HUDEP-2 (cell line): Measurements from ENCODE around the gene ATL3.
"Not testable (repeated sequence)": the region's sequence is repeated elsewhere in the genome, so short reads cannot be mapped to it uniquely, and the experiment has no call there.

Source experiments
- DNase-seq, 76 experiments: peaks; one replicate each; lab custom pipeline; 2025; ENCODE audit not compliant: unreplicated experiment in 76 of 76; lab: John Stamatoyannopoulos, UW

ATL3 gene

GRCh38 chr11:63682066-63683021 is 11.2 kb upstream of the ATL3 start:
- peak in 12 of 76 experiments; percentile 4 to 38 (median 20) for DNase-seq

DNA sequence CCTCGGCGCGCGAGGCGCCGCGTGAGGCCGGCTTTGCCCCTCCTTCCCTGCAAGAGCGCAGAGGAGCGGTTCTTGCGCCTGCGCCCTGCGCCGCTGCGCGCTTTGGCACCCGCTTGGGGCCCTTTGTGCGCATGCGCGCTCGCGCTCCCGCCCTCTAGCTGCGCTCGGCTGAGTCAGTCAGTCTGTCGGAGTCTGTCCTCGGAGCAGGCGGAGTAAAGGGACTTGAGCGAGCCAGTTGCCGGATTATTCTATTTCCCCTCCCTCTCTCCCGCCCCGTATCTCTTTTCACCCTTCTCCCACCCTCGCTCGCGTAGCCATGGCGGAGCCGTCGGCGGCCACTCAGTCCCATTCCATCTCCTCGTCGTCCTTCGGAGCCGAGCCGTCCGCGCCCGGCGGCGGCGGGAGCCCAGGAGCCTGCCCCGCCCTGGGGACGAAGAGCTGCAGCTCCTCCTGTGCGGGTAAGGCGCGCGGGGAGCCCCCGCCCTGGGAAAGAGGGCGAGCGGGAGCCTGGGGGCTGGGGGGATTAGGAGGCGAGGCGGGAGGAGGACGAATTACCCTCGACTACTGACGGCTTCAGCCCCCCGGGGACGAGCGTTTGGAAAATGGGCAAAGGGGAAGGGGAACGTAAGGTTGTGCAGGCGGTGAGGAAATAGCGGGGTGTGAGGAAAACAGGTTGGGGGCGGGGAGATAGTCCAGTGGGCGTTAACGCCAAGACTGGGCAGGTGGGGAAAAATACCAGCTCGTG is 10.3 kb upstream of the ATL3 start, which contains the start of gene RTN3:
Gene RTN3 (plus strand): TSS at position 180 of the 745 bp plus-strand sequence. CDS start 137 bp downstream, at position 317.
- peak; percentile 29 to 98 (median 94) for DNase-seq

DNA sequence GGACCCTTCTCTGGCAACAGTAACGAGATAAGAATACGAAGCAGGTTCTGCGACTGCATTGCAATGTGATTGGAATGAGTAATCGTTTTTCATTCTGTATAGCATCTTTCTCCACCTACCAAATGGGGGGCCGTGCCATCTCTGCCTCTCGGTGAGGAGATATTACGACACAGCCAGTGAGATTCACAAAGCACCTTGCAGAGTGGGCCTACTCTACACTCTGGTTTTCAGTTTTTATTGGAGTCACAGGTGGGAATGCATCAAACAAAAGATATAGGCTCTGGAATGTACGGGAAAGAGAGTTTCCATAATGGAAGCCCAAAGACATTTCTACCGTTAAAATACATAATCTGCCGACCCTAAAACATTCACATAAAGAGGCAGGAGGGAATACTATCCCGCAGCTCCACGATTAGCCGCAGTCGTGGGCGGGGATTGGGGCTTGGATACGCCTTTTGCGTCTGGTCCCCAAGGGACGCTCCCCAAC is 9.7 kb upstream of the ATL3 start:
- no peak for DNase-seq

GRCh38 chr11:63673579-63673978 is 2.4 kb upstream of the ATL3 start:
- no peak for DNase-seq

GRCh38 chr11:63672936-63673539 is 1.9 kb upstream of the ATL3 start:
- no peak for DNase-seq

DNA sequence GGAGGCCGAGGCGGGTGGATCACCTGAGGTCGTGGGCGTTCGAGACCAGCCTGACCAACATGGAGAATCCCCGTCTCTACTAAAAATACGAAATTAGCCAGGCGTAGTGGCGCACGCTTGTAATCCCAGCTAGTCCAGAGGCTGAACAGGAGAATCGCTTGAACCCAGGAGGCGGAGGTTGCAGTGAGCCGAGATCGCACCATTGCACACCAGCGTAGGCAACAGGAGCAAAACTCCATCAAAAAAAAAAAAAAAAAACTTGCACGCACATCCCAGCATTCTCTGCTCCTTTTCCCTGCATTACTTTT is 934 bp upstream of the ATL3 start:
- DNase-seq, result no peak

GRCh38 chr11:63670433-63671321 is 499 bp downstream of the ATL3 start:
- DNase-seq, result peak in 48 of 76 experiments; percentile 4 to 78 (median 34)

DNA sequence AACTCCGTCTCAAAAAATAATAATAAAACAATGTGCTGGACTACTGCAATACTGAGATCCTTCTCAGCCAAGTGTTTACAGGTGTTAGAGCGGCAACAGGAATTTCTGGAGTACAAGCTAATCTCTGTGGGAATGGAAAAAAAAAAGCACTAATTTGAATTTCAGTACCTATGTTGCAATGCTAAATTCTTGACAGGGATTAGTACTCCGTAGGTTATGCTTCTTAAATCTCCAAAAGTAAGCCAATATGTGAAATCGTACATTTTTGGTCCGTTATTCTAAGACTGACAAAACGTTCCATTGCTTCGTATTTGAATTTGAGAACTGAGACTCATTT is 1.1 kb downstream of the ATL3 start:
- no peak for DNase-seq

- peak in 6 of 76 experiments; percentile 5 to 12 (median 11) for DNase-seq
Measured at GRCh38 chr11:63667995-63668795, 3.0 kb downstream of the ATL3 start.

DNA sequence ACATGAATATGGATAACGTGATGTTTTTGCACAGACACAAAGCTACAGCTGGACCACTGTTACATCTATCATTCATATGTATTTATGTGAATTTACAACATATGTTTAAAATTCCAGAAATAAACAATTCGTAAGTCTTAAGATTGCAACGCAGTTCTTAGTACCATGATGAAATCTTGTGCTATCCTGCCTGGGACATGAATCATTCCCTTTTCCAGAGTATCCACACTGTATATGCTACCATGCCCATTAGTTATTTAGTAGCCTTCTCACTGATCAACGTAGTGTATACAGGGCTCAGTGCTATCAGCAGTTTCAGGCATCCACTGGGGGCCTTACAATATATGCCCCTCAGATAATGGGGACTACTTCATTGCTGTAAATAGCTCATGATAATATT is 4.3 kb downstream of the ATL3 start:
- no peak for DNase-seq

DNA sequence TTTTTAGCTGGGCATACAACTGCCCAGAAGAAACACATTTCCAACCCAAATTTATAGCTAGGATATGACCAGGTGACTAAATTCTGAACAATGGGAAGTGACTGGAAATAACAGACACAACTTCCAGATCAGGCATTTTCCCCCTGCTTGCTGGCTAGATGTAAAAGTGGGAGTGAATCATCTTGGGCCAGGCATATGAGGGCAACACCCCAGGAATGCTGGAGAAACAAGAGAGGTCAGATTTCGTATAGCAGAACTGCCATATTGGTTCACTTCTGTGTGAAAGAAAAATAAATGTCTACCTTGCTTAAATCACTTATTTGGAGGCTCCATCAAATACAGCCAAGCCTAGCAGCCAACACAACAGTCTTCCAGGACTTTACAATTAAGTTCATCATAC is 7.4 kb downstream of the ATL3 start:
- DNase-seq, result no peak

GRCh38 chr11:63660972-63661371 is 10.2 kb downstream of the ATL3 start:
- DNase-seq, result no peak

- no peak for DNase-seq
Measured at GRCh38 chr11:63652671-63653070, 18.5 kb downstream of the ATL3 start.

- no peak for DNase-seq
Measured at GRCh38 chr11:63643205-63643604, 28.0 kb downstream of the ATL3 start.

GRCh38 chr11:63641727-63642126 is 29.4 kb downstream of the ATL3 start:
- no peak for DNase-seq

DNA sequence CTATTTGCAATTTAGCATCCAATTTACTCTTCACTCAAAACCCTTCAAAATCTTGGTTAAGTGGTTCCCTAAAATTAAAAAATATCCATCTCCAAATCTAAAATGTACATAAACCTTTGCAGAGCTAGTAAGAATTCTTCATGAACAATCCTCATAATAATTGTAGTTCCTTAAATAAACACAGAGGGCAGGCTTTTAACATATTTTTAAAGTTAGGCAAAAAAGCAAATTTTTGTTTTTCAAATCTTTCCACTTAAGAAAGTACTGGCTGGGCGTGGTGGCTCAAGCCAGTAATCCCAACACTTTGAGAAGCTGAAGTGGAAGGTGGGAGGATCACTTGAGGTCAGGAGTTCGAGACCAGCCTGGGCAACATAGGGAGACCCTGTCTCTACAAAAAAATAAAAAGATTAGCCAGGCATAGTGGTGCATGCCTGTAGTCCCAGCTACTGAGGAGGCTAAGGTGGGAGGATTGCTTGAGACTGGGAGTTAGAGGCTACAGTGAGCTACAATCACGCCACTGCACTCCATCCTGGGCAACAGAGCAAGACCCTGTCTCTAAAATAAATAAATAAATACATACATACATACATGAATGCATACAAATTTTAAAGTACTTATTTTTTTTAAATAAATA is 31.9 kb downstream of the ATL3 start:
- DNase-seq, result peak in 6 of 76 experiments; percentile 4 to 24 (median 8)

- not testable (repeated sequence) for DNase-seq
Measured at GRCh38 chr11:63638436-63638835, 32.7 kb downstream of the ATL3 start.

GRCh38 chr11:63635762-63636465 is 35.3 kb downstream of the ATL3 start:
- peak in 43 of 76 experiments; percentile 2 to 54 (median 22) for DNase-seq
